Esophagus muscularis mucosa (tissue), 4 donors: ENCODE data around the gene EPC1. TPM values are rescaled to one million over a fixed set of nuclear protein-coding genes. Genes with fewer than 3 reads are reported as not detected.
"Not testable (repeated sequence)": the region's sequence is repeated elsewhere in the genome, so short reads cannot be mapped to it uniquely, and the experiment has no call there.

ENCODE experiments used
- DNase-seq: peaks from one replicate; pipeline ENCODE4 v3.0.0-alpha.2; 2017; ENCODE audit errors: extremely low spot score
- H3K27ac ChIP-seq, 4 donors: fragments of 200-600 bp; sonication (generic); replicated peaks in 1 of 4; 1 replicate in 3 of 4; 2 replicates in 1 of 4; pipeline ENCODE4 v1.5.1; 2016 to 2019; ENCODE audit warnings: mild to moderate bottlenecking in 1 of 4
- H3K27me3 ChIP-seq, 4 donors: fragments of 200-600 bp; sonication (generic); one replicate each; pipeline versions ENCODE4 v1.5.1 to v1.6.0; 2016 to 2019
- H3K36me3 ChIP-seq, 4 donors: fragments of 200-600 bp; sonication (generic); one replicate each; pipeline ENCODE4 v1.5.1; 2016 to 2019
- H3K4me1 ChIP-seq, 4 donors: fragments of 200-600 bp; sonication (generic); one replicate each; pipeline ENCODE4 v1.5.1; 2016 to 2019
- H3K4me3 ChIP-seq, 4 donors: fragments of 200-600 bp; sonication (generic); 1 replicate in 2 of 4; 2 replicates in 2 of 4; pipeline ENCODE4 v1.5.1; 2016 to 2019; ENCODE audit warnings: mild to moderate bottlenecking in 4 of 4, moderate library complexity in 1 of 4
- H3K9me3 ChIP-seq, 4 donors: fragments of 200-600 bp; sonication (generic); 1 replicate in 3 of 4; 2 replicates in 1 of 4; pipeline ENCODE4 v1.5.1; 2016 to 2019
- CTCF ChIP-seq, 3 experiments: fragments of 200-600 bp in 2 of 3; fragments of 450-650 bp in 1 of 3; sonication (generic) in 2 of 3; IDR thresholded peaks; one replicate each; pipeline ENCODE4 v1.5.1; 2017 to 2019; ENCODE audit warnings: antibody characterized with exemption in 3 of 3, mild to moderate bottlenecking in 2 of 3, moderate library complexity in 1 of 3
- EP300 ChIP-seq: sonication (generic); formaldehyde crosslinking; IDR thresholded peaks from one replicate; pipeline ENCODE4 v1.6.1; 2017; ENCODE audit warnings: antibody characterized with exemption
- POLR2A ChIP-seq: fragments of 450-650 bp; IDR thresholded peaks from one replicate; pipeline ENCODE4 v1.6.1; 2017; ENCODE audit warnings: antibody characterized with exemption, moderate library complexity, mild to moderate bottlenecking, low read depth
- POLR2AphosphoS5 ChIP-seq, 2 donors: sonication (generic); formaldehyde crosslinking; IDR thresholded peaks; one replicate each; pipeline ENCODE4 v1.6.1; 2017; ENCODE audit warnings: antibody characterized with exemption in 2 of 2
- WGBS: methylation state at CpG from one replicate; pipeline ENCODE4 v1.1.5; 2018; 5-methylcytosine and 5-hydroxymethylcytosine counted together
- intact Hi-C: fragments of 100-400 bp; cut with DNase I; formaldehyde crosslinking; loops from one replicate; pipeline ENCODE4 v1.15.1; 2023
- total RNA-seq, 4 donors: library from RNA; depleted of rRNA; stranded (reverse); fragments of >200 nt; gene quantifications; one replicate each; pipeline versions ENCODE4 v1.1.0 to v1.2.1, GENCODE V29; 2016

Gene EPC1
- total RNA-seq, 4 donors from 2014 or later = 23.5 to 40.4 (median 35.2) TPM

GRCh38 chr10:32237644-32238345 lies 109.2 kb downstream of the EPC1 start:
- Histone ChIP-seq H3K27ac (no peak overlapping the region), H3K27me3 (no peaks in the 10 kb centered on the region), H3K4me1 (no peaks in the 10 kb centered on the region), H3K9me3 (no peaks in the 10 kb centered on the region), H3K36me3 (no peaks in the 10 kb centered on the region), H3K4me3 (no peak overlapping the region)
- intact Hi-C loops = no loop called here
- 98% methylated on average over 3 of the region's 3 CpGs for WGBS
- TF ChIP-seq POLR2A (no peak), POLR2AphosphoS5 (IDR thresholded peaks at IDR 0.05) (no peak), CTCF (IDR thresholded peaks at IDR 0.05) (no peak), EP300 (no peak)
- DNase-seq = no peak

GRCh38 chr10:32234471-32234870 lies 112.5 kb downstream of the EPC1 start:
- no peaks in the 10 kb centered on the region for H3K27me3 ChIP-seq
- H3K9me3 ChIP-seq = no peaks in the 10 kb centered on the region
- TF ChIP-seq EP300 = no peak
- no peak for TF ChIP-seq CTCF (IDR thresholded peaks at IDR 0.05)
- no peak for TF ChIP-seq POLR2A
- TF ChIP-seq POLR2AphosphoS5 (IDR thresholded peaks at IDR 0.05) = no peak
- no peak for DNase-seq
- no peaks in the 10 kb centered on the region for H3K36me3 ChIP-seq
- H3K27ac ChIP-seq = no peak overlapping the region
- no peak overlapping the region for H3K4me3 ChIP-seq
- 84% methylated on average over 1 of the region's 1 CpG for WGBS
- no peaks in the 10 kb centered on the region for H3K4me1 ChIP-seq
- intact Hi-C loops = no loop called here

GRCh38 chr10:32233375-32233774 lies 113.6 kb downstream of the EPC1 start:
- H3K4me1 ChIP-seq, intact Hi-C loops, H3K27ac ChIP-seq, H3K9me3 ChIP-seq, DNase-seq, H3K4me3 ChIP-seq, H3K27me3 ChIP-seq, H3K36me3 ChIP-seq: not testable (repeated sequence)
- 98% methylated on average over 22 of the region's 36 CpGs for WGBS

GRCh38 chr10:32232378-32232777 lies 114.6 kb downstream of the EPC1 start:
- DNase-seq = no peak
- no peak overlapping the region for H3K4me3 ChIP-seq
- H3K27ac ChIP-seq = no peak overlapping the region
- 71% methylated on average over 1 of the region's 1 CpG for WGBS
- no peaks in the 10 kb centered on the region for H3K27me3 ChIP-seq
- TF ChIP-seq EP300 (no peak), POLR2A (no peak), POLR2AphosphoS5 (IDR thresholded peaks at IDR 0.05) (no peak), CTCF (IDR thresholded peaks at IDR 0.05) (no peak)
- no peaks in the 10 kb centered on the region for H3K36me3 ChIP-seq
- H3K4me1 ChIP-seq = no peaks in the 10 kb centered on the region
- intact Hi-C loops = no loop called here
- H3K9me3 ChIP-seq = no peaks in the 10 kb centered on the region

- H3K36me3 ChIP-seq, H3K4me1 ChIP-seq, H3K9me3 ChIP-seq, DNase-seq, intact Hi-C loops, H3K27me3 ChIP-seq, H3K4me3 ChIP-seq, H3K27ac ChIP-seq: not testable (repeated sequence)
- WGBS = 88% methylated on average over 7 of the region's 7 CpGs
Measured at GRCh38 chr10:32229788-32230187, 117.2 kb downstream of the EPC1 start.

GRCh38 chr10:32229170-32229569 lies 117.8 kb downstream of the EPC1 start:
- H3K4me3 ChIP-seq = no peak overlapping the region
- H3K36me3 ChIP-seq = no peaks in the 10 kb centered on the region
- intact Hi-C loops = no loop called here
- WGBS = 82% methylated on average over 3 of the region's 3 CpGs
- H3K4me1 ChIP-seq = no peaks in the 10 kb centered on the region
- no peaks in the 10 kb centered on the region for H3K27me3 ChIP-seq
- TF ChIP-seq POLR2AphosphoS5 (IDR thresholded peaks at IDR 0.05) (no peak), CTCF (IDR thresholded peaks at IDR 0.05) (no peak), POLR2A (no peak), EP300 (no peak)
- no peak overlapping the region for H3K27ac ChIP-seq
- H3K9me3 ChIP-seq = no peaks in the 10 kb centered on the region
- DNase-seq = no peak
